SK-N-SH (cell line): ENCODE results near the gene IL21R. TPM values are rescaled to one million over a fixed set of nuclear protein-coding genes. Genes with fewer than 3 reads are reported as not detected.

ENCODE experiments used
- CTCF ChIA-PET: fragments of 300-600, 350-600 bp; formaldehyde crosslinking; extraction: SDS; loops from one replicate; lab custom pipeline; 2021; lab: Yijun Ruan, JAX
- POLR2A ChIA-PET: fragments of 350-600 bp; sonication (Branson Sonifier 250); formaldehyde crosslinking; extraction: SDS; loops from one replicate; lab custom pipeline; 2020; ENCODE audit warnings: antibody characterized with exemption, inconsistent platforms; lab: Yijun Ruan, JAX
- DNase-seq: peaks from one replicate; pipeline ENCODE4 v3.0.0; 2012
- H2AFZ ChIP-seq: fragments of 200-600 bp; sonication (generic); 2 replicates; pipeline ENCODE4 v1.8.1; 2016; ENCODE audit warnings: antibody characterized with exemption, mild to moderate bottlenecking, low read depth
- H3F3A ChIP-seq: fragments of 200-600 bp; sonication (generic); replicated peaks from 2 replicates; pipeline ENCODE3; 2016; ENCODE audit warnings: antibody characterized with exemption, mild to moderate bottlenecking; ENCODE audit not compliant: insufficient read depth
- H3K27ac ChIP-seq, 2 experiments: fragments of 200-500 bp in 1 of 2; fragments of 200-600 bp in 1 of 2; sonication (Bioruptor generic) in 1 of 2; sonication (generic), shearing (Covaris generic) in 1 of 2; 2 replicates each; pipeline versions ENCODE4 v1.5.1 to v1.6.1; 2014 to 2016; ENCODE audit warnings: low read depth in 2 of 2, inconsistent platforms in 1 of 2, low read length in 1 of 2, mild to moderate bottlenecking in 1 of 2, mixed read lengths in 1 of 2
- H3K27me3 ChIP-seq: fragments of 200-600 bp; sonication (generic), shearing (Covaris generic); 2 replicates; pipeline ENCODE4 v1.6.1; 2016; ENCODE audit warnings: mixed run types; ENCODE audit not compliant: insufficient read depth
- H3K36me3 ChIP-seq, 2 experiments: fragments of 200-500 bp in 1 of 2; fragments of 200-600 bp in 1 of 2; sonication (Bioruptor generic) in 1 of 2; sonication (generic) in 1 of 2; replicated peaks in 1 of 2; 2 replicates each; pipeline versions ENCODE3 to v1.5.1; 2014 to 2016; ENCODE audit warnings: low read length in 1 of 2, mild to moderate bottlenecking in 1 of 2; ENCODE audit not compliant: insufficient read depth in 2 of 2, control insufficient read depth in 1 of 2
- H3K4me1 ChIP-seq, 2 experiments: fragments of 200-500 bp in 1 of 2; fragments of 200-600 bp in 1 of 2; sonication (Bioruptor generic) in 1 of 2; sonication (generic), shearing (Covaris generic) in 1 of 2; 2 replicates each; pipeline versions ENCODE4 v1.5.1 to v1.6.1; 2014 to 2016; ENCODE audit warnings: low read depth in 1 of 2, low read length in 1 of 2, mixed run types in 1 of 2; ENCODE audit not compliant: insufficient read depth in 2 of 2, control insufficient read depth in 1 of 2
- H3K4me2 ChIP-seq: fragments of 200-600 bp; sonication (generic), shearing (Covaris generic); 2 replicates; pipeline ENCODE4 v1.6.1; 2017; ENCODE audit warnings: mixed run types
- H3K4me3 ChIP-seq, 2 experiments: fragments of 200-500 bp in 1 of 2; fragments of 200-600 bp in 1 of 2; sonication (Bioruptor generic) in 1 of 2; sonication (generic), shearing (Covaris generic) in 1 of 2; 2 replicates each; pipeline versions ENCODE4 v1.5.1 to v1.8.1; 2014 to 2016; ENCODE audit warnings: low read depth in 2 of 2, inconsistent platforms in 1 of 2, low read length in 1 of 2, mild to moderate bottlenecking in 1 of 2, mixed read lengths in 1 of 2, moderate library complexity in 1 of 2
- H3K79me2 ChIP-seq: fragments of 200-600 bp; sonication (generic); 2 replicates; pipeline ENCODE4 v1.8.1; 2017; ENCODE audit warnings: mild to moderate bottlenecking; ENCODE audit not compliant: insufficient read depth
- H3K9ac ChIP-seq: fragments of 200-600 bp; sonication (generic); 2 replicates; pipeline ENCODE4 v1.6.1; 2017; ENCODE audit warnings: mixed run types
- H3K9me2 ChIP-seq: fragments of 200-600 bp; sonication (generic); 2 replicates; pipeline ENCODE4 v1.6.1; 2017; ENCODE audit warnings: mixed run types
- H3K9me3 ChIP-seq: fragments of 200-600 bp; sonication (generic); 2 replicates; pipeline ENCODE4 v1.6.1; 2017; ENCODE audit warnings: mixed run types, mild to moderate bottlenecking, moderate library complexity
- H4K20me1 ChIP-seq: fragments of 200-600 bp; sonication (generic); 2 replicates; pipeline ENCODE4 v1.6.1; 2017; ENCODE audit warnings: mild to moderate bottlenecking, mixed run types; ENCODE audit not compliant: insufficient read depth
- CHD2 ChIP-seq: fragments of 150-350 bp; IDR thresholded peaks from 2 replicates; pipeline ENCODE4 v1.6.1; 2018; ENCODE audit warnings: low read length; ENCODE audit not compliant: partially characterized antibody
- CTCF ChIP-seq: fragments of 200-600 bp; sonication (generic); IDR thresholded peaks from 2 replicates; pipeline ENCODE4 v1.6.1; 2017; ENCODE audit warnings: antibody characterized with exemption, mild to moderate bottlenecking, moderate library complexity
- EP300 ChIP-seq, 2 experiments: IDR thresholded peaks; 2 replicates each; pipeline versions ENCODE4 v1.4.0 to v1.6.1; 2012; ENCODE audit warnings: borderline replicate concordance in 1 of 2, low read depth in 1 of 2, low read length in 1 of 2
- GATA2 ChIP-seq: sonication (generic); formaldehyde crosslinking; IDR thresholded peaks from 2 replicates; pipeline ENCODE4 v1.5.0; 2020; ENCODE audit warnings: mild to moderate bottlenecking, missing genetic modification reagents
- MEF2A ChIP-seq: IDR thresholded peaks from 2 replicates; pipeline ENCODE4 v1.4.0; 2012; ENCODE audit warnings: low read depth, borderline replicate concordance
- NFIC ChIP-seq: IDR thresholded peaks from 2 replicates; pipeline ENCODE4 v1.4.0; 2012; ENCODE audit warnings: borderline replicate concordance
- RAD21 ChIP-seq: IDR thresholded peaks from 2 replicates; pipeline ENCODE4 v1.6.1; 2012; ENCODE audit warnings: mild to moderate bottlenecking, low read length
- REST ChIP-seq: IDR thresholded peaks from 2 replicates; pipeline ENCODE4 v1.6.1; 2012; ENCODE audit warnings: mild to moderate bottlenecking, low read depth, low read length, moderate library complexity
- RFX5 ChIP-seq: IDR thresholded peaks from 2 replicates; pipeline ENCODE4 v1.6.1; 2012; ENCODE audit warnings: mild to moderate bottlenecking, improper control_type of control experiment, low read length
- SMC3 ChIP-seq: IDR thresholded peaks from 2 replicates; pipeline ENCODE4 v1.6.1; 2012; ENCODE audit warnings: low read depth, low read length, improper control_type of control experiment
- TAF1 ChIP-seq: IDR thresholded peaks from 2 replicates; pipeline ENCODE4 v1.6.1; 2012; ENCODE audit warnings: low read depth, mild to moderate bottlenecking, low read length, moderate library complexity, borderline replicate concordance
- TEAD4 ChIP-seq: IDR thresholded peaks from 2 replicates; pipeline ENCODE4 v1.4.0; 2012; ENCODE audit warnings: mild to moderate bottlenecking, borderline replicate concordance; ENCODE audit not compliant: insufficient read depth
- YY1 ChIP-seq: IDR thresholded peaks from 2 replicates; pipeline ENCODE4 v1.4.0; 2012; ENCODE audit warnings: low read depth, mild to moderate bottlenecking
- ZBTB33 ChIP-seq: IDR thresholded peaks from 2 replicates; pipeline ENCODE4 v1.4.0; 2012; ENCODE audit warnings: low read depth, borderline replicate concordance
- WGBS: methylation state at CpG from one replicate; pipeline ENCODE4 v1.1.6; 2017; ENCODE audit warnings: low lambda C conversion rate; 5-methylcytosine and 5-hydroxymethylcytosine counted together
- polyA plus RNA-seq, 3 experiments: library from polyadenylated mRNA; depleted of rRNA; stranded (reverse); fragments of >200 nt; gene quantifications; 2 replicates each; pipeline ENCODE4 v1.2.3, GENCODE V29; 2012

IL21R gene
- polyA plus RNA-seq, 1 of the 3 experiments (the other 2 are of a cell fraction): 0.13 TPM

GRCh38 chr16:27366687-27367460 is 35.1 kb upstream of the IL21R start:
- H3K9me3 ChIP-seq: no peaks in the 10 kb centered on the region
- ChIA-PET CTCF (interaction anchor here (0.9 to 5.4 kb wide), 14 partner anchors 8 to 257 kb away, joined by 3 to 104 read pairs (median 4); no protein-coding TSS in a partner anchor), POLR2A (interaction anchor here (1.6 kb wide), 1 partner anchor 132 kb away, joined by 5 read pairs; no protein-coding TSS in a partner anchor)
- no peak overlapping the region for H3K4me2 ChIP-seq
- no peak overlapping the region for H2AFZ ChIP-seq
- H3K27ac ChIP-seq: no peak overlapping the region
- WGBS: 87% methylated on average over 13 of the region's 14 CpGs
- no peaks in the 10 kb centered on the region for H3K79me2 ChIP-seq
- H4K20me1 ChIP-seq: no peaks in the 10 kb centered on the region
- DNase-seq: peak; percentile 21
- H3K36me3 ChIP-seq: no peaks in the 10 kb centered on the region
- TF ChIP-seq REST: no peak
- TF ChIP-seq, all 33 proteins: peak for 0
- Histone ChIP-seq H3K9me2 (no peaks in the 10 kb centered on the region), H3K4me3 (no peak overlapping the region), H3K9ac (no peak overlapping the region), H3K4me1 (no peaks in the 10 kb centered on the region; a peak in 1 of 4 replicates), H3K27me3 (no peaks in the 10 kb centered on the region), H3F3A (peaks cover 4% of the 10 kb centered on the region)

GRCh38 chr16:27367461-27368357 is 34.3 kb upstream of the IL21R start:
- WGBS: 70% methylated on average over 25 of the region's 27 CpGs
- H3K9ac ChIP-seq: no peak overlapping the region
- TF ChIP-seq ZBTB33 (no peak), GATA2 (CRISPR knock-in tag) (no peak), CHD2 (no peak), YY1 (no peak), MEF2A (no peak), NFIC (no peak), RFX5 (no peak), CTCF (peak; percentile 68), RAD21 (peak; percentile 81), TEAD4 (no peak), TAF1 (no peak), EP300 (IDR thresholded peaks at IDR 0.05; ENCODE audit: borderline replicate concordance in 1 of 2, low read depth in 1 of 2, low read length in 1 of 2) (no peak), SMC3 (peak; percentile 81)

More at GRCh38 chr16:27367461-27368357, 34.3 kb upstream of the IL21R start:
- DNase-seq: peak; percentile 85
- no peak overlapping the region for H3K27ac ChIP-seq
- no peaks in the 10 kb centered on the region for H3K36me3 ChIP-seq
- H3K79me2 ChIP-seq: no peaks in the 10 kb centered on the region
- H3K4me3 ChIP-seq: no peak overlapping the region
- no peaks in the 10 kb centered on the region for H4K20me1 ChIP-seq
- no peaks in the 10 kb centered on the region for H3K9me2 ChIP-seq
- ChIA-PET POLR2A (interaction anchor here (1.0 to 1.6 kb wide), 2 partner anchors 133 to 164 kb away, joined by 3 to 5 read pairs; no protein-coding TSS in a partner anchor), CTCF (interaction anchor here (0.6 to 5.4 kb wide), 38 partner anchors 11 to 271 kb away, joined by 3 to 104 read pairs (median 4); no protein-coding TSS in a partner anchor)
- H3F3A ChIP-seq: peaks cover 4% of the 10 kb centered on the region
- no peaks in the 10 kb centered on the region; a peak in 1 of 4 replicates for H3K4me1 ChIP-seq
- H3K27me3 ChIP-seq: no peaks in the 10 kb centered on the region
- no peaks in the 10 kb centered on the region for H3K9me3 ChIP-seq
- H3K4me2 ChIP-seq: no peak overlapping the region
- no peak overlapping the region for H2AFZ ChIP-seq
